Activated CD8-positive, alpha-beta T cell treated with anti-CD3 and anti-CD28 coated beads, Interleukin-2, amount 10 ng/mL, durations not matched to agents 7 days and 5 days (primary cell): ENCODE data around the gene BCAS4. TPM values are rescaled to one million over a fixed set of nuclear protein-coding genes. Genes with fewer than 3 reads are reported as not detected.

Source experiments
- ATAC-seq: fragments of 150-1000 bp; cut with Tn5 transposase; one replicate; pipeline ENCODE4 v1.10.0; 2021; ENCODE audit warnings: moderate library complexity
- CTCF ChIA-PET: fragments of 350-600 bp; sonication (Branson Sonifier 250); formaldehyde crosslinking; loops from one replicate; lab custom pipeline; 2021; ENCODE audit warnings: antibody characterized with exemption; lab: Charles Lee
- POLR2A ChIA-PET: fragments of 350-600 bp; sonication (Branson Sonifier 250); formaldehyde crosslinking; loops from one replicate; lab custom pipeline; 2021; ENCODE audit warnings: antibody characterized with exemption; lab: Charles Lee
- DNase-seq: peaks from one replicate; pipeline ENCODE4 v3.0.0-alpha.2; 2020
- H3K27ac Mint-ChIP-seq: one replicate; pipeline ENCODE4 v1.8.0; 2021; ENCODE audit warnings: mild to moderate bottlenecking, mixed read lengths
- H3K27me3 Mint-ChIP-seq: one replicate; pipeline ENCODE4 v1.8.0; 2021; ENCODE audit warnings: low read depth, mixed read lengths
- H3K36me3 Mint-ChIP-seq: one replicate; pipeline ENCODE4 v1.8.0; 2021; ENCODE audit warnings: low read depth, mixed read lengths
- H3K4me1 Mint-ChIP-seq: one replicate; pipeline ENCODE4 v1.8.0; 2021; ENCODE audit warnings: low read depth, mixed read lengths
- H3K4me3 Mint-ChIP-seq: one replicate; pipeline ENCODE4 v1.8.0; 2021; ENCODE audit warnings: mild to moderate bottlenecking, mixed read lengths
- H3K9me3 Mint-ChIP-seq: one replicate; pipeline ENCODE4 v1.8.0; 2022; ENCODE audit warnings: mixed read lengths; ENCODE audit not compliant: insufficient read depth
- total RNA-seq, 2 experiments: library from RNA; stranded (reverse); gene quantifications; one replicate each; pipeline ENCODE4 v1.2.3, GENCODE V29; 2021

Gene BCAS4
- total RNA-seq, 2 experiments from 2014 or later, result 29.3 to 32.6 TPM

GRCh38 chr20:50885068-50885467, 90.2 kb downstream of the BCAS4 start:
- peak overlapping the region; percentile 25 for H3K27ac Mint-ChIP-seq
- DNase-seq, result no peak
- H3K27me3 Mint-ChIP-seq, result no peaks in the 10 kb centered on the region
- H3K4me3 Mint-ChIP-seq, result no peak overlapping the region
- peak; percentile 32 for ATAC-seq
- H3K4me1 Mint-ChIP-seq, result peaks cover 2% of the 10 kb centered on the region
- CTCF ChIA-PET, result interaction anchor here (1.5 to 2.9 kb wide), 2 partner anchors 44 to 90 kb away, joined by 7 to 12 read pairs; partner anchors contain the start of gene BCAS4
- H3K9me3 Mint-ChIP-seq, result no peaks in the 10 kb centered on the region
- H3K36me3 Mint-ChIP-seq, result peaks cover 41% of the 10 kb centered on the region
- POLR2A ChIA-PET, result no interaction called here

- Mint-ChIP-seq H3K4me3 (no peak overlapping the region), H3K27ac (peak overlapping the region; percentile 25), H3K27me3 (no peaks in the 10 kb centered on the region), H3K9me3 (no peaks in the 10 kb centered on the region), H3K4me1 (peaks cover 2% of the 10 kb centered on the region), H3K36me3 (peaks cover 43% of the 10 kb centered on the region)
- ChIA-PET CTCF (interaction anchor here (2.9 kb wide), 1 partner anchor 43 kb away, joined by 7 read pairs; no protein-coding TSS in a partner anchor), POLR2A (no interaction called here)
- no peak for DNase-seq
- no peak for ATAC-seq
These were observed 90.9 kb downstream of the BCAS4 start for GRCh38 chr20:50885781-50886180.

- H3K36me3 Mint-ChIP-seq, result peaks cover 45% of the 10 kb centered on the region
- POLR2A ChIA-PET, result no interaction called here
- H3K4me1 Mint-ChIP-seq, result peaks cover 2% of the 10 kb centered on the region
- CTCF ChIA-PET, result interaction anchor here (2.9 kb wide), 1 partner anchor 43 kb away, joined by 7 read pairs; no protein-coding TSS in a partner anchor
- DNase-seq, result no peak
- ATAC-seq, result no peak
- H3K27ac Mint-ChIP-seq, result no peak overlapping the region
- no peaks in the 10 kb centered on the region for H3K27me3 Mint-ChIP-seq
- no peaks in the 10 kb centered on the region for H3K9me3 Mint-ChIP-seq
- no peak overlapping the region for H3K4me3 Mint-ChIP-seq
These were observed 91.4 kb downstream of the BCAS4 start for GRCh38 chr20:50886184-50886790.

- Mint-ChIP-seq H3K36me3 (peaks cover 55% of the 10 kb centered on the region), H3K4me1 (peaks cover 5% of the 10 kb centered on the region), H3K27me3 (no peaks in the 10 kb centered on the region), H3K27ac (no peak overlapping the region), H3K9me3 (no peaks in the 10 kb centered on the region), H3K4me3 (no peak overlapping the region)
- ATAC-seq (no peak), DNase-seq (no peak)
- CTCF ChIA-PET, result interaction anchor here (0.9 to 1.6 kb wide), 2 partner anchors 42 to 93 kb away, joined by 7 to 8 read pairs; partner anchors contain the start of gene BCAS4
- POLR2A ChIA-PET, result interaction anchor here (0.6 kb wide), 1 partner anchor 23 kb away, joined by 3 read pairs; no protein-coding TSS in a partner anchor
These were observed 92.7 kb downstream of the BCAS4 start for GRCh38 chr20:50887576-50887975.

GRCh38 chr20:50891138-50891537, 96.3 kb downstream of the BCAS4 start:
- no peak for DNase-seq
- no peak for ATAC-seq
- H3K27me3 Mint-ChIP-seq, result no peaks in the 10 kb centered on the region
- peaks cover 58% of the 10 kb centered on the region for H3K36me3 Mint-ChIP-seq
- H3K4me1 Mint-ChIP-seq, result peaks cover 3% of the 10 kb centered on the region
- H3K27ac Mint-ChIP-seq, result peak overlapping the region; percentile 18
- ChIA-PET CTCF (interaction anchor here (1.1 to 1.6 kb wide), 4 partner anchors 9 to 142 kb away, joined by 3 to 10 read pairs (median 3); partner anchors contain the start of gene BCAS4), POLR2A (interaction anchor here (1.1 kb wide), 1 partner anchor 20 kb away, joined by 3 read pairs; no protein-coding TSS in a partner anchor)
- no peaks in the 10 kb centered on the region for H3K9me3 Mint-ChIP-seq
- no peak overlapping the region for H3K4me3 Mint-ChIP-seq

GRCh38 chr20:50892394-50892793, 97.5 kb downstream of the BCAS4 start:
- Mint-ChIP-seq H3K36me3 (peaks cover 63% of the 10 kb centered on the region), H3K4me3 (no peak overlapping the region), H3K27me3 (no peaks in the 10 kb centered on the region), H3K9me3 (no peaks in the 10 kb centered on the region), H3K4me1 (peaks cover 3% of the 10 kb centered on the region), H3K27ac (no peak overlapping the region)
- ChIA-PET CTCF (interaction anchor here (1.5 to 1.6 kb wide), 2 partner anchors 89 to 98 kb away, joined by 3 to 5 read pairs; no protein-coding TSS in a partner anchor), POLR2A (interaction anchor here (1.9 kb wide), 1 partner anchor 98 kb away, joined by 5 read pairs; the partner anchor contains the start of gene BCAS4)
- DNase-seq (no peak), ATAC-seq (no peak)

GRCh38 chr20:50893620-50894019, 98.8 kb downstream of the BCAS4 start:
- ATAC-seq (no peak), DNase-seq (no peak)
- POLR2A ChIA-PET, result no interaction called here
- Mint-ChIP-seq H3K27me3 (no peaks in the 10 kb centered on the region), H3K36me3 (peaks cover 66% of the 10 kb centered on the region), H3K4me3 (no peak overlapping the region), H3K9me3 (no peaks in the 10 kb centered on the region), H3K27ac (no peak overlapping the region), H3K4me1 (peaks cover 3% of the 10 kb centered on the region)
- CTCF ChIA-PET, result no interaction called here

GRCh38 chr20:50895111-50895830, 100.4 kb downstream of the BCAS4 start:
- ATAC-seq (no peak), DNase-seq (no peak)
- POLR2A ChIA-PET, result interaction anchor here (0.6 to 0.7 kb wide), 2 partner anchors 12 to 100 kb away, joined by 3 read pairs; partner anchors contain the start of gene BCAS4
- Mint-ChIP-seq H3K27me3 (no peaks in the 10 kb centered on the region), H3K27ac (no peak overlapping the region), H3K4me1 (peaks cover 3% of the 10 kb centered on the region), H3K4me3 (no peak overlapping the region), H3K36me3 (peaks cover 66% of the 10 kb centered on the region), H3K9me3 (no peaks in the 10 kb centered on the region)
- CTCF ChIA-PET, result interaction anchor here (1.1 to 5.3 kb wide), 6 partner anchors 16 to 100 kb away, joined by 3 to 27 read pairs (median 4); partner anchors contain the start of gene BCAS4

- no peaks in the 10 kb centered on the region for H3K27me3 Mint-ChIP-seq
- H3K4me3 Mint-ChIP-seq, result no peak overlapping the region
- CTCF ChIA-PET, result interaction anchor here (1.4 to 5.3 kb wide), 4 partner anchors 10 to 108 kb away, joined by 5 to 27 read pairs (median 9); partner anchors contain the start of gene BCAS4
- ATAC-seq (no peak), DNase-seq (no peak)
- H3K27ac Mint-ChIP-seq, result no peak overlapping the region
- H3K9me3 Mint-ChIP-seq, result no peaks in the 10 kb centered on the region
- POLR2A ChIA-PET, result no interaction called here
- peaks cover 2% of the 10 kb centered on the region for H3K4me1 Mint-ChIP-seq
- peaks cover 65% of the 10 kb centered on the region for H3K36me3 Mint-ChIP-seq
These were observed 103.6 kb downstream of the BCAS4 start for GRCh38 chr20:50898475-50898874.

GRCh38 chr20:50900261-50900660, 105.4 kb downstream of the BCAS4 start:
- Mint-ChIP-seq H3K9me3 (no peaks in the 10 kb centered on the region), H3K27ac (no peak overlapping the region), H3K36me3 (peaks cover 63% of the 10 kb centered on the region), H3K4me1 (peaks cover 2% of the 10 kb centered on the region), H3K27me3 (no peaks in the 10 kb centered on the region), H3K4me3 (no peak overlapping the region)
- ATAC-seq (no peak), DNase-seq (no peak)
- POLR2A ChIA-PET, result interaction anchor here (1.4 kb wide), 1 partner anchor 58 kb away, joined by 3 read pairs; the partner anchor contains the start of genes DPM1 and MOCS3
- CTCF ChIA-PET, result interaction anchor here (0.9 to 3.9 kb wide), 6 partner anchors 10 to 151 kb away, joined by 3 to 20 read pairs (median 4); partner anchors contain the start of gene BCAS4

GRCh38 chr20:50901301-50901700, 106.4 kb downstream of the BCAS4 start:
- ChIA-PET CTCF (interaction anchor here (1.2 to 3.9 kb wide), 4 partner anchors 11 to 152 kb away, joined by 3 to 20 read pairs (median 9); partner anchors contain the start of gene BCAS4), POLR2A (interaction anchor here (0.6 to 1.4 kb wide), 2 partner anchors 57 to 212 kb away, joined by 3 read pairs; partner anchors contain the start of genes DPM1 and MOCS3)
- Mint-ChIP-seq H3K27ac (no peak overlapping the region), H3K4me3 (no peak overlapping the region), H3K27me3 (no peaks in the 10 kb centered on the region), H3K9me3 (no peaks in the 10 kb centered on the region), H3K4me1 (peaks cover 4% of the 10 kb centered on the region), H3K36me3 (peaks cover 64% of the 10 kb centered on the region)
- DNase-seq (no peak), ATAC-seq (no peak)
